Placental epithelial cell (primary cell): ENCODE results near the gene GLS2. TPM values are rescaled to one million over a fixed set of nuclear protein-coding genes. Genes with fewer than 3 reads are reported as not detected.

ENCODE experiments used
- total RNA-seq: library from RNA; depleted of rRNA; stranded (reverse); fragments of >200 nt; gene quantifications from 2 replicates; pipeline ENCODE4 v1.2.3, GENCODE V29; 2012

The GLS2 gene
- total RNA-seq, result under 0.01 TPM in 1 of 2 replicates, not detected in the other

DNA sequence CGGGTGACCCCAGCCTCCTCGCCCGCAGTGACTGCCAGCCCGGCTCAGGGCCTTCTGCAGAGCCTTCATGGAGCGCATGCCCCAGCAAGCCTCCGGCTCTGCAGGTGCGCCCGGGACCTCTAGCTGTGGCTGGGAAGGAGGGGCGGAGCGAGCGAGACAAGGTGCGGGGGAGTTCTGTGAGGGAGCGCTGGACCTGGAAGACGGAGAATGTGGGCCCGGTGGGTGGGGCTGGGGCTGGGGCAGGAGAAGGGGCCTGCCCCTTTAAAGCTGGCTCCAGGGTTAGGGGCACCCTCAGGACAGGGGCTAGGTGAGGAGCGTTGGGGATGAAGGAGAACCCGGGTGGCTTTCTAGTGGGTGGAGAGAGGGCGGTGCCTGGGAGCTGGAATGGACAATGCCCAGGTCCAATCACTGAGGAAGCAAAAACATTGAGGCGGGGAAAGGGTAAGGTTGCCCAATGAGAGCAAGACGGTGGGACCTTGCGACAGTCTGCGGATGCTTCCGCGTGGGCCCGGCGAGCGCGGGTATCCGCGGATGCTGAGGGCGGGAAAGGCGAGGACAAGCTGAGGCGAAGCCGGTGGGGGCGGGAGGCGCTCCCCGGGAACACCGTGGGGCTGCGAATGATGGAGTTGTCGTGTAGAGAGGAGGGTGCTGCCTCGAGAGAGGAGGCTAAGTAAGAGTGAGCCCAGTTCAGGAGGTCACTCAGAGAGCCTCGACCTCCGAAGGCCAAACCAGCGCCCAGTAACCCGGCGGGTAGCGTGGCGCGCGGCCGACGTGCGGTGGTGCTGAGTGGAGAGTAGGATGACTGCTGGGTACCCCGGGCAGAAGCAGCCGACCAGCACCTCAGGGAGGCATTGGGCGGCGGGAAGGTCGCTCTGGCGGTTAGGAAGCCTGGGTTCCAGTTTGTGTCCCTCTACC is at the start of gene GLS2:
GLS2 (minus strand) TSS at position 121 of the 915 bp plus-strand sequence; CDS start at position 78, 43 bp downstream.

DNA sequence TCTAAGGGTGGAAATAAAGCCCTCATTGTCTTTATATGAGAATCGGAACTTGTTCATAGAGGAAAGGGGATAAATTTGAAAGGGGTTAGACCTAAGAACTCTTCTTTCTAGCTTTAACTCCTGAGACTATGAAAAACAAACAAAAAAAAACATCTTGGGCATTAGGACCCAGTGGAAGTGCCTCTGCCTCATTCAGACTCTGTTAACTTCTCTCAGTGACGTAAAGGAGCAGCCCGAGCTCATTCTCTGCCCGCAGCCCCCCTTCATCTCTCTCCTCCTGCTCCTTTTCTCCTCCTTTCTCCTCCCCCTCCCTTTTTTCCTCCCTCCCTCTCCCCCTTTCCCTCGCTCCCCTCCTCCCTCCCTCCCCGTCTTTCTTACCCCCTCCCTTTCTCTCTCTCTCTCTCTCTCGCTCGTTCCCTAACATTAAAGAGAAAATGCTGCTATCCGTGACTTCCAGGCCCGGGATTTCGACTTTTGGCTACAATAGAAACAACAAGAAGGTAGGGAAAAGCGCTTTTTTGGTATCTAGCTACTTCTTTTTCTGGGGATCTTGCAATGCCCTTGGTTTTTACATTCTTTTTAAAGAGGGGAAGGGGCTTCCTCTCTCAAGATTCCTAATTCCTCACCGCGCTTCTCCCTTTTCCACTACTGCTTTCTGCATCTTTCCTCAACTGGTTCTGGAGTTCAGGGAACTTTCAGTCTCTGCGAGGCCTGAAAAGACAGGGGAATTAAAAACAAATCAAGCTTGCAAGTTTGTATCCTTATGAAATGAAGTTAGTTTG is 33.8 kb upstream of the GLS2 start, which contains the start of gene RBMS2:
RBMS2 (plus strand) TSS at position 231 of the 782 bp plus-strand sequence; CDS start at position 435, 204 bp downstream.

DNA sequence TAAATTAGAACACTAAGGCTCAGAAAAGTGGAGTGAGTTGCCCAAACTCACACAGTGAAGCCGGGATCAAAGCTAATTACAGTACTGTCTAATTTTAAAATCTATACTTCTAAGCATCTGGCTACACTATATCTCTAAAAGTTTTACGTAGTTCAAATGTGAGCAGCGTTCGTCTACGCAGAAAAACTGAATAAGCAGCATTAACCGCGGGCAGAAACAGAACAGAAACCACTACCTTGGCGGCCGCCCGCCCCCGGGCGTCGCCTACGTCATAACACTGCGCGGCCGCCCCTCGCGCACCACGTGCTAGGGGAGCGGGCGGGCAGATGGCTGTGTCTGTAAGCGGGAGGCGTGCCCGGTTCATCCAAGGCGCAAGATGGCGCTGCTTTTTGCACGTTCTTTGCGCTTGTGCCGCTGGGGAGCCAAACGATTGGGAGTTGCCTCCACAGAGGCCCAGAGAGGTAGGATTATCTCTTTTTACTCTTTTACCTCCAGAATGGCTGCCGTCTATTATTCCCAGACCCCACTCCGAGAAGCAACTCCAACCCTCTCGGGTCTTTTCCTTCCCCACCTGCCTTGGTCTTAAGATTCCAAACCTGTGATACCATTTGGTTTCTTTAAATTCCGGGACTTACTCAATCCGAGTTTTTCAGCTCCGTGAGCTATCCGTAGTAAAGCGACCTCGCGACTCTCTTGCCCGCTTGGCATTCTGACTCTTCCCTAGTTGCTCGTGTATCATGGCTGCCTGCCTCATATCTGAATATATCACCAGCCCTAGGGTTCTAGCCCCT is 19.6 kb downstream of the GLS2 start, which contains the start of gene SPRYD4:
SPRYD4 (plus strand) TSS at position 363 of the 791 bp plus-strand sequence; CDS start at position 377, 14 bp downstream.

DNA sequence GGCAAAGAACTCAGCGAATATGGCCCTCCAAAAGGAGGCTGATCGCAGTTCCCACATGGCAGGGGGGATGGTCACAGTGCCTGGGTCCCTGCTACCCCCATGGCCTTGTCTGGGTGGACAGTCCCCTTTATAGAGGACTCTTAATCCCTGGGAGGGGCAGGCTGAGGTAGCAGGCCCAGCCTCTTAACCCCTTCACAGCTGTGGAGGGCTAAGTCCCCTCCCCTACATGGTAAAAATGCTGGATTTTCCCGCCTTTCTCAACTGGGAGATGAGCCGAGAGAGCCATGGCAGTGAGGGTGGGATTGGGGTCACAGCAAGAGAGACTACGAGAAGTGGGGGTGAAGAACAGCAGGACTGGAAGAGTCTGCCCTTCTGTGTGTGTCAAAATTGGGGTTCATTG is 33.4 kb downstream of the GLS2 start, which contains the start of gene MIP:
MIP (minus strand) TSS at position 101 of the 400 bp plus-strand sequence; CDS start at position 57, 44 bp downstream.

DNA sequence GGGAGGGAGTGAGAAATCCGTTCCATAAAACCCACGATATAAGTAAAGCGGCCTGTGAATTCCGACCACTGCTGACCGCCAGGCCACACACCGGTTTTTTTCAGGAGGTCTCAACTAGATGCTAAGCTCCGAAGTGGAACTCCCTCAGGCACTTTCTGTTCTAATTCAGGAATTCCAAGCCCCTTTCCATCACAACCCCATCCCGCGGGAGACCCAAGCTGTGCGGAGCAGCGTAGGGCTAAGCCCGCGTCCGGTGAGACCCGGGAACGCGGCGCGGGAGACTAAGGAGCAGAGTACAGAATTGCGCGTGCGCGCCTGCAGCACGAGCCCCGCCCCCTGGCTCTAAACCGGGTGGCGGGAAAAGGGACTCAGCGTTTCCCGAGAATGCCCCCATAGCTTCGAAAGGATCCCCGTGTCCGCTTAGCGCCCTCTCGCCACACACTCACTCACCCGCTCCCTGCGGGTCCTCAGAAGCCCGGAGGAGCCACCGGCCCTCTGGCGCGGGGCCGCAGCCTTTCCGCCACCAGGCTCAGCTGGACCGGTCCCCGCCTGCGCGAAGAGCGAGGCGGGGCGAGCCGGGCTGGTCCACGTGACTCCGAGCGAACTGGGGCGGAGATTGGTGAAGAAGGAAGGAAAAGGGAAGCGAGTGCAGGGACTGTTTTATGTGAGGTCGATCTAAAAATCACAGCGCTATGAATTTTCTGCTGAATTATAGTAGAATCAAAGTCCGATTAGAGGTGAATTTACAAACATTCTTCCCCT is 38.9 kb downstream of the GLS2 start, which contains the start of gene TIMELESS:
TIMELESS (minus strand) TSS at position 567 of the 762 bp plus-strand sequence. CDS start 15,256 bp downstream, outside the sequence.

Other genes with a start within 250 kb of the GLS2 start
- gene ANKRD52, start 229.8 kb downstream of the GLS2 start, total RNA-seq, result 26.7 and 53.0 TPM in 2 replicates
- 19.1 and 20.4 TPM in 2 replicates for gene COQ10A, start 221.2 kb downstream of the GLS2 start, total RNA-seq
- gene CS, start 187.8 kb downstream of the GLS2 start, total RNA-seq, result 101 and 133 TPM in 2 replicates
- gene CNPY2, start 172.2 kb downstream of the GLS2 start, total RNA-seq, result 80.1 and 106 TPM in 2 replicates
- 25.2 and 42.8 TPM in 2 replicates for gene PAN2, start 154.2 kb downstream of the GLS2 start, total RNA-seq
- gene IL23A, start 149.3 kb downstream of the GLS2 start, total RNA-seq, result 0.22 TPM in 1 of 2 replicates, not detected in the other
- gene STAT2, start 128.1 kb downstream of the GLS2 start, total RNA-seq, result 155 and 167 TPM in 2 replicates
- not detected in 2 replicates for gene APOF, start 125.3 kb downstream of the GLS2 start, total RNA-seq
- gene TIMELESS, start 38.7 kb downstream of the GLS2 start, total RNA-seq, result 5.9 and 10.2 TPM in 2 replicates
- gene MIP, start 33.5 kb downstream of the GLS2 start, total RNA-seq, result not detected in 2 replicates
- gene SPRYD4, start 19.6 kb downstream of the GLS2 start, total RNA-seq, result 1.8 and 2.4 TPM in 2 replicates
- 20.4 and 34.3 TPM in 2 replicates for gene RBMS2, start 33.7 kb upstream of the GLS2 start, total RNA-seq
- 48.0 and 58.9 TPM in 2 replicates for gene BAZ2A, start 142.2 kb upstream of the GLS2 start, total RNA-seq
- gene ATP5F1B, start 157.8 kb upstream of the GLS2 start, total RNA-seq, result 303 and 479 TPM in 2 replicates
- 58.5 and 72.6 TPM in 2 replicates for gene PTGES3, start 200.1 kb upstream of the GLS2 start, total RNA-seq
- 677 and 833 TPM in 2 replicates for gene NACA, start 237.1 kb upstream of the GLS2 start, total RNA-seq